Ovary (tissue), 9 donors: Measurements from ENCODE around the gene PCGF3. TPM values are rescaled to one million over a fixed set of nuclear protein-coding genes. Genes with fewer than 3 reads are reported as not detected.

Source experiments
- DNase-seq, 5 donors: peaks; one replicate each; pipeline ENCODE4 v3.0.0-alpha.2; 2019 to 2020
- H3K27ac ChIP-seq, 2 donors: fragments of 200-600 bp; one replicate each; pipeline versions ENCODE4 v1.5.1 to v1.8.0; 2019 to 2022
- H3K27me3 ChIP-seq: fragments of 200-600 bp; one replicate; pipeline ENCODE4 v1.8.0; 2022
- H3K36me3 ChIP-seq: fragments of 200-600 bp; sonication (generic); one replicate; pipeline ENCODE4 v1.5.1; 2019
- H3K4me1 ChIP-seq: one replicate; pipeline ENCODE4 v1.8.1; 2013; ENCODE audit warnings: mild to moderate bottlenecking, moderate library complexity; ENCODE audit not compliant: insufficient read depth
- H3K4me3 ChIP-seq: fragments of 200-600 bp; sonication (generic); one replicate; pipeline ENCODE4 v1.5.1; 2017
- H3K9me3 ChIP-seq, 2 donors: fragments of 200-600 bp in 1 of 2; sonication (generic) in 1 of 2; one replicate each; pipeline versions ENCODE4 v1.5.1 to v1.8.1; 2013 to 2019; ENCODE audit warnings: mild to moderate bottlenecking in 1 of 2, moderate library complexity in 1 of 2
- EP300 ChIP-seq: sonication (generic); formaldehyde crosslinking; IDR thresholded peaks from one replicate; pipeline ENCODE4 v1.6.1; 2017; ENCODE audit warnings: antibody characterized with exemption
- POLR2A ChIP-seq: fragments of 450-650 bp; IDR thresholded peaks from one replicate; pipeline ENCODE4 v1.6.1; 2017; ENCODE audit warnings: antibody characterized with exemption, mild to moderate bottlenecking, moderate library complexity
- WGBS, 3 donors: extraction: QIAGEN DNeasy Blood & Tissue Kit in 1 of 3; methylation state at CpG; one replicate each; pipeline versions ENCODE4 v1.1.5 to v1.1.7; 2013 to 2017; 5-methylcytosine and 5-hydroxymethylcytosine counted together
- intact Hi-C, 4 donors: fragments of 100-400 bp; cut with DNase I; formaldehyde crosslinking; loops; one replicate each; pipeline versions ENCODE4 v1.11.0 to v1.15.1; 2022 to 2023
- polyA plus RNA-seq, 2 donors: library from polyadenylated mRNA; stranded (reverse); fragments of 200-250 nt in 1 of 2; fragments of 350-450 nt in 1 of 2; fragmentation: Illumina TruSeq in 1 of 2; extraction: RNeasy Lipid Tissue Mini Kit (QIAGEN cat#74804) in 1 of 2; gene quantifications; one replicate each; pipeline ENCODE4 v1.2.3, GENCODE V29; 2013 to 2014
- total RNA-seq, 7 donors: library from RNA; depleted of rRNA in 2 of 7; stranded (reverse); fragments of >200 nt in 2 of 7; fragmentation: NEBNext Ultra II Directional in 3 of 7; extraction: Animal tissue kit (Norgen Biotek cat#: 25700) in 3 of 7; gene quantifications; one replicate each; pipeline versions ENCODE4 v1.1.0 to v1.2.4, GENCODE V29; 2016 to 2023
- TF ChIP-seq, protein P1 (sequence below), 3 donors: fragments of 450-650 bp in 2 of 3; fragments of 200-600 bp in 1 of 3; IDR thresholded peaks; one replicate each; pipeline versions ENCODE4 v1.5.1 to v1.8.0; 2016 to 2022; ENCODE audit warnings: antibody characterized with exemption in 3 of 3, mild to moderate bottlenecking in 1 of 3
- donor health status: DM: no; HTN: no; CAD: no; lungs with moderate emphysema.
- donor health status: DM: no; HTN: no; CAD: no.
- donor health status: Bipolar disorder and iron deficiency.
- donor health status: DM: yes; HTN: yes; CAD: no.
- donor health status: DM: no; HTN: no; CAD: no.
- donor health status: DM: yes; HTN: yes; CAD: no.

Gene PCGF3
- total and polyA plus RNA-seq, 9 donors: 21.7 to 51.2 (median 45.3) TPM

- H3K36me3 ChIP-seq: no peaks in the 10 kb centered on the region
- intact Hi-C loops: no loop called here
- 89 to 93% (median 92%) methylated on average over 5 of the region's 5 CpGs for WGBS, 3 donors
- no peaks in the 10 kb centered on the region for H3K27me3 ChIP-seq
- peak in 1 of 5 donors; percentile 10 for DNase-seq
- no peak overlapping the region for H3K27ac ChIP-seq
- H3K4me3 ChIP-seq: no peak overlapping the region
- H3K4me1 ChIP-seq: peaks cover 14% of the 10 kb centered on the region
- H3K9me3 ChIP-seq: no peaks in the 10 kb centered on the region
- TF ChIP-seq POLR2A (no peak), EP300 (no peak)
- TF ChIP-seq, protein P1, sequence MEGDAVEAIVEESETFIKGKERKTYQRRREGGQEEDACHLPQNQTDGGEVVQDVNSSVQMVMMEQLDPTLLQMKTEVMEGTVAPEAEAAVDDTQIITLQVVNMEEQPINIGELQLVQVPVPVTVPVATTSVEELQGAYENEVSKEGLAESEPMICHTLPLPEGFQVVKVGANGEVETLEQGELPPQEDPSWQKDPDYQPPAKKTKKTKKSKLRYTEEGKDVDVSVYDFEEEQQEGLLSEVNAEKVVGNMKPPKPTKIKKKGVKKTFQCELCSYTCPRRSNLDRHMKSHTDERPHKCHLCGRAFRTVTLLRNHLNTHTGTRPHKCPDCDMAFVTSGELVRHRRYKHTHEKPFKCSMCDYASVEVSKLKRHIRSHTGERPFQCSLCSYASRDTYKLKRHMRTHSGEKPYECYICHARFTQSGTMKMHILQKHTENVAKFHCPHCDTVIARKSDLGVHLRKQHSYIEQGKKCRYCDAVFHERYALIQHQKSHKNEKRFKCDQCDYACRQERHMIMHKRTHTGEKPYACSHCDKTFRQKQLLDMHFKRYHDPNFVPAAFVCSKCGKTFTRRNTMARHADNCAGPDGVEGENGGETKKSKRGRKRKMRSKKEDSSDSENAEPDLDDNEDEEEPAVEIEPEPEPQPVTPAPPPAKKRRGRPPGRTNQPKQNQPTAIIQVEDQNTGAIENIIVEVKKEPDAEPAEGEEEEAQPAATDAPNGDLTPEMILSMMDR (IDR thresholded peaks at IDR 0.05): no peak
Measured at GRCh38 chr4:770022-770421, 64.4 kb downstream of the PCGF3 start.

GRCh38 chr4:771464-771863 lies 65.8 kb downstream of the PCGF3 start:
- 53 to 58% (median 56%) methylated on average over 6 of the region's 6 CpGs for WGBS, 3 donors
- no peaks in the 10 kb centered on the region for H3K27me3 ChIP-seq
- no peak overlapping the region for H3K27ac ChIP-seq
- no peak for DNase-seq
- intact Hi-C loops: no loop called here
- peaks cover 16% of the 10 kb centered on the region for H3K4me1 ChIP-seq
- H3K36me3 ChIP-seq: no peaks in the 10 kb centered on the region
- TF ChIP-seq POLR2A (no peak), EP300 (no peak)
- TF ChIP-seq, protein P1 (IDR thresholded peaks at IDR 0.05): no peak
- no peaks in the 10 kb centered on the region for H3K9me3 ChIP-seq
- no peak overlapping the region for H3K4me3 ChIP-seq

DNA sequence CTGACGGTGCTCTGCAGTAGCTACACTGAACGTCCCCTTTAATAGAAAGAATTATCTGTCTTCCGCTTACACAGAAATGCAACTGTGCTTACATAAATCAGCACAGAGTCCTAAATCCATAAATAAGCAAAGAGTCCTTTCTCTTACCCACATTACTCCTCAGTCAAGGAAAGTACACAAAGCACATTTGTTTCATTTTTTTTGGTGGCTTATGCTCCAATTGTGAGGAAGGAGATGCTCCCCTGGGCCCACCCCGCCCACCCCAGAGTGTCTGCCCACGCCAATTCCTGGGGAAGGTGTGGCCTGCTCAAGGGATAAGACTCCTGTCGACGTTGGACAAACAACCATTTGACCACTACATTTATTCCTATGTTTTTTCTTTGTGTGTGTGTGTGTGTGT lies 66.5 kb downstream of the PCGF3 start:
- Histone ChIP-seq H3K36me3 (no peaks in the 10 kb centered on the region), H3K4me1 (peaks cover 16% of the 10 kb centered on the region), H3K27ac (no peak overlapping the region), H3K4me3 (no peak overlapping the region), H3K9me3 (no peaks in the 10 kb centered on the region), H3K27me3 (no peaks in the 10 kb centered on the region)
- 32 to 33% (median 32%) methylated on average over 7 of the region's 7 CpGs for WGBS, 3 donors
- intact Hi-C loops: no loop called here
- TF ChIP-seq POLR2A: no peak
- TF ChIP-seq, protein P1 (IDR thresholded peaks at IDR 0.05): no peak
- no peak for TF ChIP-seq EP300
- no peak for DNase-seq

GRCh38 chr4:772776-773175 lies 67.1 kb downstream of the PCGF3 start:
- H3K4me3 ChIP-seq: no peak overlapping the region
- no peak overlapping the region for H3K27ac ChIP-seq
- intact Hi-C loops: no loop called here
- H3K4me1 ChIP-seq: peaks cover 16% of the 10 kb centered on the region
- no peaks in the 10 kb centered on the region for H3K27me3 ChIP-seq
- no peak for DNase-seq
- WGBS, 3 donors: 73 to 88% (median 81%) methylated on average over 8 of the region's 8 CpGs
- H3K9me3 ChIP-seq: no peaks in the 10 kb centered on the region
- H3K36me3 ChIP-seq: no peaks in the 10 kb centered on the region
- TF ChIP-seq, protein P1 (IDR thresholded peaks at IDR 0.05): no peak
- TF ChIP-seq POLR2A (no peak), EP300 (no peak)
